MV-4-11 (cell line): ENCODE data around the gene GFRAL.

Source experiments
- DNase-seq: peaks from one replicate; lab custom pipeline; 2025; lab: John Stamatoyannopoulos, UW

The GFRAL gene

DNA sequence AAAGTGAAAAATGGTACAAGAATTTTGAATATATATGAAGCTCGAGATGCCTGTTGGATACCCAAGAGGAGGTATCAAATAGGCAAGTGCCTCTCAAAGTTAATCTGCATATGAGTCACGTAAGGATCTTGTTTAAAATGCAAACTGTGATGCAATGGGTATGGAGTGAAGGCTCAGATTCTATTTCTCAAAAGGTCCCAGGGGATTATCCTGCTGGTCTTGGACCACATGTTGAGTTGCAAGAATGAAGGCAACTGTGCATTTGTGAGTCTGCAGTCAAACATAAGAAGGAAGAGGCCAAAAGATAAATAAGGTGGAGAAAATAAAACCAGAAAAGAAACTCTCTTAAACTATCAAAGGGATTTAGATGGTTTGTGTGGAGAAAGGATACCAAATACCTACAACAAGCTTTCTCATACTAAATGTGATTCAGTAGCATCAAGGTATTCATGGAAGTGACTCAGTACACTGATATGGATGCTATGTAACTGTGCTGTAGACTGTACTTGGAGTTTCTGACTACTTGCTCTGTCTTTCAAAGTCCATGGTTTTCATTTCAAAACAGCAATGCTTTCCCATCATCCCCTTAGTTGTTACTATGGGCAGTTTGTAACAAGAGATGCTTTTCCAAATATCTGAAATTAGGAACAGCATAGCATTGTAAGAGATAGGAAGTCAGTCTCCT is 106.3 kb downstream of the GFRAL start:
- DNase-seq = no peak

DNA sequence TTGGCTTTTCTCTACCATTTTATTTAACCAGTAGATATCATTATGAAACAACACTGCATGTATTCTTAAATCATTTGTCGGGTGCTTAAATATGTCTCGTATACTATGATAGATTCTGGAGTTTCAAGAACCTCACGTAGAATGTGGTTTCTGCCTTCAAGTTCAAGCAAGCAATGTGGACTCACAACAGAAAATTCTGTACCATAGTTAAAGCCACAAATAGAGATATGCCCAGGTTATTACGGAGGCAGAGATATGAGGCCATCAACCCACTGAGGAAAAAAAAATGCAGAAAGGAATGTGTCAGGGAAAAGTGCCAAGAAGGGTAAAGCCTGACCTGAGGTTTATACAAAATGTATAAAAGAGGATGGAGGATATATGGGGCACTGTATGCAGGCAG is 109.9 kb downstream of the GFRAL start:
- DNase-seq = no peak

DNA sequence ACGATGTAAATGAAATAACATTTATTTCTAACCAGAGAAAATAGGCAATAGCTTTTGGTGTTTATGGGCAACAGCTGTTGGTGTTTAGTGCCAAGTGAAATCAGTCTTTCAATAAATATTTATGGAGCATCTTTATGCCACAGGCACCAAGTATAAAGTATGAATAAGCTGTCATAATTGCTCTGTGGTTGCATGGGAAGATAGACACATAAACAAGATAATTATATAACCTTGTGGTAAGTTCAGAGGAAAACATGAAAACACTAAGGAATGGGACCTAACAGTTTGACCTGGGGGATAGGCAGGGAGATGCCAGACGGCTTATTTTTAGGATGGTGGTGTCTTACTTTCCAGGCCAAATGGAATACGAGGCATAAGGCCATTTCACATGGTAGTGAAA is 110.9 kb downstream of the GFRAL start:
- no peak for DNase-seq

DNA sequence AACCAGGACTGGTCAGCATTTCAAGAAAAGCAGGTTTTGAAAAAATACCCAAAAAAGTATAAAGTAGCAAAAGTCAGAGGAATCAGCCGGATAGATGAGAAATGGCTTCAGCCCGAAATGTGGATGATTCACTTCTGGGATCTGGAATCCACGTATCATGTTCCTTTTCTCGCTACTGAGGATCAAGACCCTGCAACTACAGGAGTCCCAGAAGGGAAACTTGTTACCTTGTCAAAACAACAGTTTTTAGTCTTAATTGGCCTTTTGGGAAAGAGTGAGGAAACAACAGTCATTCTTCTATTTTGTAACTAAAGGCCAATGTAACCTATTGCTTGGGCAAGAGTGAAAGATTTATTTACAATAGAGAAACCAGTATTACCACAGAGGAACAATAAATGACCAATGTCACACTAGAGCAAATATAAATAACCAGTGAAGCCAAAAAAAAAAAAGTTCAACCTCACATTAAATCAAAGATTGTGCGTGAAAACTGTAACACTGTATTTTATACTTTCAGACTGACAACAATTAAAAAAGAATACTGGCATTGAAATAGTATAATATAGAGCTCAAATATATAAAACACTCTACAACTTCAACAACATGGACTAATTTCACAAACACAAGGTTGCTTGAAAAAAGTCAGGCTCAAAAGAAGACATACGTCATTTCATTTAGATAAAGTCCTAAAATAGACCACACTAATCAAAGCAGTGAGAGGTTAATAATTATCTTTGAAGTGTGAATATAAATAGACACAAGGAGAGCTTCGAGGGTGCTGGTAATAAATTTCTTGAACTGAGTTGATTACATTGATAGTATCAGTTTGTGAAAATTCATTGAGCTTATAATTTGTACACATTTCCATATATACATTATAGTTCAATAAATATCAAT is 116.2 kb downstream of the GFRAL start:
- DNase-seq = no peak

DNA sequence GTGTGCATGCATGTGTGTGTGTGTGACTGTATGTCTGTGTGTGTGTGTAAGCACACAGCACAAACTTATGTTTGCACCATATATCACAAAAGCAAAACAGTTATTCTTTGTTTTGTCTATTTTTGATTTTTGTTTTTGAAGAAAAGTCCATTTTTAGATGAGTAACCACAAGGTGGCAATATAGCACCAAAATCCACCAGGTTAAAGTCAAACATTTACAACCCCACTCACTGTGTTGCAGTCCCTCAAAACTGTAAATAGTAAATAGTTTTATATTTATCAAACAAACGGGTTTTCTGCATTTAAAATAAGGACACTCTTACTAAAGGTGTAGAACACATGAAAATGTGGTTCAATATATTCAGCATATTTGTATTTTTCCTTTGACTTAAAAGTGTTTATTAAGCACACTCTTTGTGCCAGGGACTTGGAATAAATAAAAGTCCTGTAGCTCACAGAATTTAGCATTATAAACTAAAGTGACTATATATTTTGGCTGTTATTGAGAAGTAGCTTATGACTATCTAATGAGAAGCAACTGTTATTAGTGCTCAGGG is 118.5 kb downstream of the GFRAL start:
- DNase-seq = no peak

DNA sequence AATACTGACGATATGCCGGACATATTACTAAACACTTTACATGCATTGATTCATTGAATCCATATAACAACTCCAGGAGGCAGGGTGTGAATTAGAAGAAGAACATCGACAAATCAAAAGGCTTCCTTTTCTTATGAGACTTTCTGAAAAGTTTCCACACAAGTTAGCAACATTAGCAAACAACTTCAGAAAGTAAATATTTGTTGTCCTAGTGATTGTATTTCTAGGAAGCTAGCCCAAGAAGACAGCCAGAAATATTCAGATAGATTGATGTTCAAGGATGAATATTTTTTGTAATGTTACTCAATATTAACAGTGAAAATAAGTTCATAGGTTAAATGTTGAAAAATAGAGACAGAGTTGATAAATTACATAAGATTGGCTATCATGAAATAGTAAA is 120.6 kb downstream of the GFRAL start:
- DNase-seq = no peak

DNA sequence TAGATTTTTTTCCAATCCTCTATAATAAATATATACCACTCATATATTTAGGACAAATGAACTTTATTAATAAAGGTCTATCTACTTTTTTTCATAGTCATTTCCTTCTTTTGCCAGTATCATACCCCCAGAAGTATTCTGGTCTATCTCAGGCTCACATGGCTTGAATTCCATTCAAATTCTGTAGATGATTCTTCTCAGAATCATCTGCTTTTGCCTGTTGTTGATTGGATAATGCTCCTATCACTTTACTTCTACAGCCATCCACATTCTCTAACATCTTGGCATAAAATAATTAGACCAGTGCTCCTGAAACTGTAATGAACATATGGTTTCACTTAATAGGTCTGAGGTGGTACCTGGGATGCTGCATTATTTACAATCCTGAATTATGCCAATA is 121.2 kb downstream of the GFRAL start:
- no peak for DNase-seq

DNA sequence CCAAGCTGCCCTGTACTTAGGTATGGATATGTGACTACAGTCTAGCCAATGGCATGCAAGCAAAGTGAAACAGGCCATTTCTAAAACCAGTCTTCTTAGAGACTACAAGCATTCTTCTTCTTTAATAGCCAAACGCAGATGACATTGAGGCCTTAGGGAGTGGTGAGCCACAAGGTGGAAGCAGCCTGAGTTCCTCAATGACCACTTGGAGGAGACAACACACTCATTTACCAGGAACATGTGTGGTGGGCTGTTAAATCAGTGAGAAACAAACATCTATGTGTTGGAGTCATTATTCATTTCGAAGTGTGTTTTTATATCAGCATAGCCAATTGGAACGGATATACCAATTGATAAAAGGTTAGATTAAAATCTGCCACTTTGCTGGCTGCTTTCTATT is 122.0 kb downstream of the GFRAL start:
- no peak for DNase-seq

DNA sequence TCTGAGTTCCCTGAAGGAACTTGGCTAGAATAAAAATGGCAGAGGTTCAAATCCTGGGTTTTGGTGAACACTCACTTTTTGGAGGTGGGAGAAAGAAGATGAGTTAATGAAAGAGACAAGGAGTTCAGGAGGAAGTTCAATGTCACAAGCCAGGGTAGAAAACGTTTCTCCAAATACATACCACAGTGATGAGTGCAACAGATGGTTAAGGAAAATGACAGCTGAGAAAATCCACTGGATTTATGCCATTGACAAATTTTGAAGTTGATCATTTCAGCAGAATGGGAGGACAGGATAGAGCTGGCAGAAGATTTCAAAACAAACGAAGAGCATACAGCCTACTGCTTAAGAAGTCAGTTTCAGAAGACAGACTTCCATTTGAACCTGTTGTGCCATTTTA is 122.7 kb downstream of the GFRAL start:
- DNase-seq = no peak
